ENCODE data around the gene RPH3AL. TPM values are rescaled to one million over a fixed set of nuclear protein-coding genes. Genes with fewer than 3 reads are reported as not detected.

The RPH3AL gene
- total and polyA plus RNA-seq, 2 of the 8 experiments (the other 6 are each of a cell fraction or from before 2014, with no cell fraction given), result 5.6 to 5.8 TPM

DNA sequence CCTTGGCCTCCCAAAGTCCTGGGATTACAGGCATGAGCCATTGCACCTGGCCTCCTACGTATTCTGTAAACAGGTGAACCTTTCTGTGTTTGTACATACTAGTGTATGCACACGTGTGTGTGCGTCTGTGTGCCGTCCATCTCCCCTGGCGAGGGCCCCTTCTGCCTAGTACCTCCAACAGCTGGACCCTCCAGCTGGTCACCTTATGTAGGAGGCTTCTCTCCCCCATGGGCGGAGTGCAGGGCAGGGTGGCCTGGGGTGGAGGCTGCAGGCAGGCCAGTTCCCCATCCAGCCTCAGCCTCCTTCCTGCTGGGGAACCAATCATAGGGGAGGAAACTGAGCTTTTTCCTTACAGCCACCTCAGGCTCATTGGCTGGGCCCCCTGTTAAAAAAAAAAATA lies 146.8 kb downstream of the RPH3AL start (continued):
- no peak for TF ChIP-seq RBBP5 (IDR thresholded peaks at IDR 0.05; ENCODE audit: borderline replicate concordance, low read depth, low read length)
- no peak for TF ChIP-seq CHD2 (IDR thresholded peaks at IDR 0.05; ENCODE audit: low read length)

Data from H1 (cell line).